Dedifferentiated amniotic fluid mesenchymal stem cell (primary cell): Measurements from ENCODE around the gene NPY4R2.
"Not testable (repeated sequence)": the region's sequence is repeated elsewhere in the genome, so short reads cannot be mapped to it uniquely, and the experiment has no call there.

Experiments
- DNase-seq: peaks from one replicate; pipeline ENCODE4 v3.0.0-alpha.2; 2016; ENCODE audit errors: extremely low spot score

NPY4R2 gene

DNA sequence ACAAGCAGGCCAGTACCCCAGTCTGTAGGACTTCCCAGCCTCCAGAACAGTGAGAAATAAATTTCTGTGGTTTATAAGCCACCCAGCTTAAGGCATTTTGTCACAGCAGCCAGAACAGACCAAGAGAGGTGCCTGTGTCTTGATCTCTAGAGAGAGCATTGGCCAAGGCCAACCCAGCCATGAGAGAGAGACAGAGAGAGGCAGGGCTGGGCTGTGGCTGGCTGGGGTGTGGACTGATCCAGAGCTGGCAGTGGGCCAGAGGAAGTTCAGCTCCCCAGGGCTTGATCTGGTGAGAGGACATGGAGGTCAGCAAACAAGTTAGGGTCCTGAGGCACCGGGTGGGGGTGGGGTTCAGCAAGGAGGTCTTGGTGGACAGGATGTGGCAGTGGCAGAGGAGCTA, 14.4 kb downstream of the NPY4R2 start:
- DNase-seq = not testable (repeated sequence)

DNA sequence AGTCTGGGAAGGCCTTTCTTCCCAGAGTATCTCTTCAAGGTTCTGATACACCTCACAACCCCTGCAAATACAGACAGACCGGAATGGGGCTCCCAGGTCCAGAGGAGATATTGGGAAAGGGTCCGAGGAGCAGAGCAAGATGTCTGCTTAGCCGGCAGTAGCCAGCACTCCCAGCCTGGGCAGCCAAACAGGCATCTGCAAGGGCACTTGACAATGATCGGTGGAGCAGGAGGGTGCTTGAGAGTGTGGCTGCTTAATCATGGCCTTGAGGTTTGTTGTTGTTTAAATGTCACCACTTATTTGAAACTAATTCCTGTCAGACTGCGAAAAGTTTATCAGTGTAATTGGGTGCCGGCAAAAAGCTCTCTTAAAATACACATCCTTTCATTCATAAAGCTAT, 15.0 kb downstream of the NPY4R2 start:
- DNase-seq = not testable (repeated sequence)

DNA sequence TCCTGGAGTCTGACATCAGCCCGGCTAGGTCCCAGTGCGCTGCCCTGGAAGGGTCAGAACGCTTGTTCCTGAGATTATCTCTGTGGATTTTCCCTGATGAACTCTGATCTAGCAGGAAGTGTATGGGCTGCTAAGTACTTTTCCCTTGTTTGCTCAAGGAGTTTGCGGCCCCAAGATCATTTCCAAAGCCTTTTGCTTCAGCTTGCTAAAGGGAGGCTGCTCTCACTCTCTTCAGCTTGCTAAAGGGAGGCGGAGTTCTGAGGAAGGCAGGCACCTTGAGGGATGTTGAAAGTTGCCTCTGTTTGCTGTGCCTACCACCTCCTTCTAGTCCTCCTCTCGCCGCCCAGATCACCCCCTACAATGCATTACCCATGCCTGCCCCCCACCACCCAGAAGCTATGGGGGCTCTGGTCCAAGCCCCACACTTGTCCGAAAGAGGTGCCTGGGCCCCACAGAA, 18.3 kb downstream of the NPY4R2 start:
- not testable (repeated sequence) for DNase-seq

DNA sequence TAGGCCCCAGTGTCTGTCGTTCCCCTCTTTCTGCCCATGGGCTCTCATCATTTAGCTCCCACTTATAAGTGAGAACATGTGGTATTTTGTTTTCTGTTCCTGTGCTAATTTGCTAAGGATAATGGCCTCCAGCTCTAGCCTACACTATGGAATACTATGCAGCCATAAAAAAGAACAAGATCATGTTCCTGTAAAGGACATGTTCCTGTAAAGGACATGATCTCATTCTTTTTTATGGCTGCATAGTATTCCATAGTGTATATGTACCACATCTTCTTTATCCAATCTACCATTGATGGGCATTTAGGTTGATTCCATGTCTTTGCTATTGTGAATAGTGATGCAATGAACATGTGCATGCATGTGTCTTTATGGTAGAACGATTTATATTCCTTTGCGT, 19.2 kb downstream of the NPY4R2 start:
- DNase-seq = not testable (repeated sequence)

DNA sequence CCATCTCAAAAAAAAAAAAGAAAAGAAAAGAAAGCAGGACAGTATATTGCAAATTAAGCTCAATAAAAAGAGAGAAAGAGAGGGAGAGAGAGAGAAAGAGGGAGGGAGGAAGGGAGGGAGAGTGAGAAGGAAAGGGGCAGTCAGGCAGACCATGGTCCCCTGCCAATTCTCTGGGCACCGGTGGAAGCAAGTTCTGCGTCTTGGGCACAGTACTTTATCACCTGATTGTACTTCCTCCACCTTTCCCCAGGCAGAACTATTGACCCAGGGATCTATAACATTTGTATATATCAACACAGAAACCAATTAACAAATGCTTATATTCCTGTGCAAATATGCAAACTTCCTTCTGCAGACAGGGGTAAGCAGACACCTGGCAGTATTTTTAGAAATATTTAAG, 22.4 kb downstream of the NPY4R2 start:
- DNase-seq = not testable (repeated sequence)

DNA sequence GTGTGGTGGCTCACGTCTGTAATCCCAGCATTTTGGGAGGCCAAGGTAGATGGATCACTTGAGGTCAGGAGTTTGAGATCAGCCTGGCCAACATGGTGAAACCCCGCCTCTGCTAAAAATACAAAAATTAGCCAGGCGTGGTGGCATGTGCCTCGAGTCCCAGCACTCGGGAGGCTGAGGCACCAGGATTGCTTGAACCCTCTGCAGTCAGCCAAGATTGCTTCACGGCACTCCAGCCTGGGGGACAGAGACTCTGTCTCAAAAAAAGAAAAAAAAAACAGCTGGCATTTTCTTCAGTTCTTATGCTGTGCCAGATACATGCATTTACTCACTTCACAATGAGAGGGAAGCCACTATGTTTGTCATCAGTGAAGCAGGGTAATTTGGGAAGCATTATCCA, 22.9 kb downstream of the NPY4R2 start:
- DNase-seq = not testable (repeated sequence)

DNA sequence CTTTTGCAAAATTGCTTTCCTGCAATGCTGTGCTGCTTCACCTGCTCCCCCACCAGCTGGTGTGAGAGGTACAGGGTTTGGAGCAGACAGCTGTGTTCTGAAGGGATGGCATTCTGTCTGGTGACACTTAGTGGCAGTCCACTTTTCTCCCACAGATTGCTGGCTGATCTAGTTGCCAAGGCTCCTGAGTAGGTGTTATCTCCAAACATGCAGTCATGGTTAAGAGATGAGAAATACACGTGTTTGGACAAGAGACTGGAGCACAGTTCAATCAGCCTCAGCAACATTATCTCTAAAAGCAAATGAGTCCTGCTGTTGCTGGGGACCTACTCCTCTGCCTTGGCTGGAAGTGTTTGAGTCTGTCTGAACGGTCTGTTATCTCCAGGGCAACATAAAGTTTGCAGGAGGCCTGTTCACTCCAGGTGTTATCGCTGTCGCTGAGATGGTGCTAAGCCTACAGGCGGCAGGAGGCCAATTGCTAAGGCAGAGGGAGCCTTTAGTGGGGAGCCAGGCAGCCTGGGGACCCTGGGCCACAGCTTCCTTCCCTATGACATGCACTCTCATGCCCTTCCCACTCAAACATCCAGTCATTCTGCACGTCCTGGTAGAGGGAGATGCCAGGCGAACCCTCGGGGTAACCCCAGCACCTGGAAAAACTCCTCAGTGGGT, 24.0 kb downstream of the NPY4R2 start:
- DNase-seq = not testable (repeated sequence)

DNA sequence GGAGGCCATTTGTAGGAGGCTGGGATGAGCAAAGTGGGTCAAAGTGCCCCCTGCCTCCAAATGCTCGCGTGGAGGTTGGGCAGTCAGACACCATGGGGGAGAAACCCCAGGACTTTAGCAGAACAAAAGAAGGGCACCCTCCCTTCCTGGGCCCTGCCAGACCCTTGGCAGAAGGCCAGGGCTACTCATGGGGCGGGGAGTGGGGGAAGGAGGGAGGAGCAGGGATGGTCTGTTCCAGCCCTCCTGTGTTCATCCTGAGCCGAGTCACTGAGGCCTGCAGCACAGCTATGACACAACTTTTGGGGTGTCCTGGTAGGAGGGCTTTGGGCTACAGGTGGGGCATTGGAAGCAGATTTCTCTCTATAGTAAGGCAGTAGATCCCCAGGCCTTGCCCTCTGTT, 24.9 kb downstream of the NPY4R2 start:
- DNase-seq = not testable (repeated sequence)

DNA sequence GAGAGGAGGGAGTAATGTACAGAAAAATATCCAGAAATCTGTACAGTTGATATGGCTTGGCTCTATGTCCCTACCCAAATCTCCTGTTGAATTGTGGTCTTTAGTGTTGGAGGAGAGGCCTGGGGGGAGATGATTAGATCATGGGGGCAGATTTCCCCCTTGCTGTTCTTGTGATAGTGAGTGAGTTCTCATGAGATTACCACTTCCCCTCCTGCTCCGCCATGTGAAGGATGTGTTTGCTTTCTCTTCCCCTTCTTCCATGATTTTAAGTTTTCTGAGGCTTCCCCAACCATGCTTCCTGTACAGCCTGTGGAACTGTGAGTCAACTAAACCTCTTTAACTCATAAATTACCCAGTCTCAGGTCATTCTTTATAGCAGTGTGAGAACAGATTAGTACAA, 29.0 kb downstream of the NPY4R2 start:
- not testable (repeated sequence) for DNase-seq

DNA sequence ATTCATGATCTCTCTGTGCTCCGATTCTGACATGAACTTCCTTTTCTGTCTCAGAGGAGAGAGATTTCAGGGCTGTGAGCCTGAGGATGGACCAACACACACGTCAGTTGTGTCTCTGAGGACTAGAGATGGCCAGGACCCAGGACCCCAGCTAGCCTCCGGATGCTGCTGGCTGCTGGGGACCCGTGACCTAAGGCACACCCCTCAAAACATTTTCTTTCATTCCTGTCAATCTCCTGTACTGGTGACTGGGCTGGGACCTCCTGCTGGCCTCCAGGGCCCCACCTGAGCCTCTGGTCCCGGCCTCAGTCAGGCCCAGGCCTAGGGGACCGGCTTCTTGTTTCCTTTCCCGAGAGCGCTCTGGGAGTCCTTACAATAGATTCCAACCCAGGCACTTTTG, 38.7 kb downstream of the NPY4R2 start:
- not testable (repeated sequence) for DNase-seq

DNA sequence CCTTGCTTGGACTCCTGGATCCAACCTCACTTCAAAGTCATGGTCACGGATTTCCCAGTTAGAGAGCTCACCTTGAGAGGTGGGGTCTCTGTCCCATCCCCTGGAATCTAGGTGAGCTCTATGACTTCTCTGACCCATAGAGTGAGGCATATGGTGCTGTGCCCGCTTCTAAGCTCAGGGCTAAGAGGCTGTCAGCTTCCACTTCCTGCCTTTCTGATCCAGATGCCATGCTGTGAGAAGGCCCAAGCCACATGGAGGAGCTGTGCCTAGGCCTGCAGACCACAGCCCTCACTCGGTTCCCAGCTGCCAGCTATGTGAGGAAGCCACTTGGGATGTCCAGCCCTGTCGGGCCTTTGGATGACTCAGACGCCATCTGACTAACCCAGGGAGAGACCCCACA, 41.2 kb downstream of the NPY4R2 start:
- not testable (repeated sequence) for DNase-seq

DNA sequence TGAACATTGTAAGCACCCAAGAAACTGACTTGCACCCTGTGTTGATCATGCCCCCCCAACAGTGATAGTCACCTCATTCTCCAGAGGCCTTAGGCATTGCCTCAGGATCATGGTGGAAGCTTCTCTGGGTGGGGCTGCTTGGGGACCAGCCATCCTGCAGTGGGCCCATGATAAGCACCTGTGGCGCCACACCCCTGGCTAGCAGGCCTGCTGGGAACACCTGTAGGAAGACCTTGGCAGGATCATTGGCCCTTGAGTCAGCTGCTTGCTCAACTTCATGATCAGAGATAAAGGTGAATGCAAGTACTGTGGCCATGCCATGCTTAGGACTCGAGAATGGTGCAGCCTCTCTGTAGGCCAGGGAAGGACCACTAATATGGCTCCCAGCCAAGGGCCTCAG, 42.2 kb downstream of the NPY4R2 start:
- DNase-seq = not testable (repeated sequence)

DNA sequence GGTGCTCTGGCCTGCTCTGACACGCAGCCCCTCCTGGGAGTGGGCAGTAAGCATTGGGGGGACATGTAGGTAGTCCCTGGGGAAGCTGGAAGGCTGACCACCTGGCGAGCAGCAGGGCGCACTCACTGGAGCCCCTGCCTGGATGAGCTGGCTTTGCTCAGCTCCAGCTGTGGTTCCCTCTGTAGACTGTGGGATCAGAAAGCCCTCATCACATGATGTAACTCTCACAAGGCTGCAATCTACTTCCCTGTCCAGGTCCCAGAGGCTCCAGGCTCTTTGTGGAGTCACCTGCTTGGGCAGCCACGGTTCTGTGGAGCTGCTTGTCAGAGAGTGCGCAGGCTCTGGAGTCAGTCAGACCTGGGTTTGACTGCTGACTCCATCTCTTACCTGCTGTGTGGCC, 44.3 kb downstream of the NPY4R2 start:
- DNase-seq = not testable (repeated sequence)

DNA sequence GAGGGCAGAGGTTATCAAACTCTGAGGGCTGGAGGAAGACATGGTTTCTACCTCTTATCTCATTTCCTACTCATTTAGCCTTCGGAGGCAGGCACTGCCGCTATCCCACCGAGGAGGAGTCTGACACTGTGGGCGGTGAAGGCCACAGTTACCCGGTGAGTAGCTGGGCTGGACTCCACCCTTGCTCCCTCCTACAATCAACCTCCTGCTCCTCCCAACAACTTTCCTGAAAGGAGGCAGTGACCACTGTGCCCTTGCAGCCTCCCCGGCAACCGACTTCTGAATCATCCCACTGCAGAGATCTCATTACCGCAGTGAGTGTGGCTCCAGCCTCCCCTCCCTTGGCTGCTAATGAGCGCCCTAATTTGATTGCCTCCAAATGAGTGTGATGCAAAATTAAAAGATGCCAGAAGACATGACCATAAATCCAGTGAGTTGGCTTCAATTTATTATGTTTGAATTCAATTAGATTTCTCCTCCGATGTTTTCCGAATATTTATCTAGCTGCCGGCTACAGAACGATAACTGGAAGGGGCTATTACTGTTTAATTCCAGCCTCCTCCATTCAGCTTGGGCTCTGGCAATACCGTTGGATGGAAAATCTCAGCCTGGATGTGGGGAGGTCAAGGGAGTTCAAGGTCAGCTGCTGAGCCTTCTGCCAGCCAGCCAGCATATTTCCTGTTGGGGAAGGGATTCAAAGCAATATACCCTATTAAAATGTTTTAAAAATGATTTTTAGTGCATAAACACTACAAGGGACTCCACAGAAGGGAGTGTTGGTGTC, 46.0 kb downstream of the NPY4R2 start:
- DNase-seq = not testable (repeated sequence)

DNA sequence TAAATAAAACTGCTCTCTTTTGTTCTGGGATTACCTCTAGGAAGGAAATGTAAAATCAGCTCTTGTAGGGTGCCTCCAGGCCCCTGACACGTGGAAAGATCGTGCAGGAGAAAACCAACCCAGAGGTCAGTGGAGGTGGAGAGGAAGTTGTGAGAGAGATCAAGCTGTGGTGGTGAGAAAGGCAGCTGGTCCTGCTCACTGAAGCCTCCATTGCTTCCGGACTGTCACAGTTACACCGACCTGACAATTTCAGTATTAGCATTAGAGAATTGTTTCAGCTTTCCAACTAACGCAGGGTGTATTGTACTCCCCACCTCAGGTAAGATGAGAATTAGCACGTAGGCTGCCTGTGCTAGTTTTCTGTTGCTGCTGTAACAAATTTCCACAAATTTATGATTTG, 50.5 kb downstream of the NPY4R2 start:
- not testable (repeated sequence) for DNase-seq

DNA sequence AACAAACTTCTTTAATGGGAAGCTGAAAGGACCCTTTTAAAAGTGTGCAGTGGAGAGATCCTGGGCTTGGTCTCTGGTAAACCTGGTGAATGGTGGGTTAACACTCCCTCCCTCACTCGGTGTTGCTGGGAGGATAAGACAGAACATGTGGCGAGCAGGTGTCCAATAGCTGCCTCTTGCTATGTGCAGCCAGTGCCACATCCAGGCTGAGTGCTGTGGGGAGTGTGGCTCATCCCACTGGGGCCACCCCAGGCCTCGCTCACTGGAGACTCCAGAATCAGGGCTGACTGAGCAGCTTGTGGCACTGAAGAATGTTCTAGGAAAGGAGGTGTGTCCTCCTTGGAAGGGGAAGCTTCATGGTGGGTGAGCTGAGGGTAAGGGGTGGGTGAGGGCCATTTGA, 51.6 kb downstream of the NPY4R2 start:
- DNase-seq = not testable (repeated sequence)

DNA sequence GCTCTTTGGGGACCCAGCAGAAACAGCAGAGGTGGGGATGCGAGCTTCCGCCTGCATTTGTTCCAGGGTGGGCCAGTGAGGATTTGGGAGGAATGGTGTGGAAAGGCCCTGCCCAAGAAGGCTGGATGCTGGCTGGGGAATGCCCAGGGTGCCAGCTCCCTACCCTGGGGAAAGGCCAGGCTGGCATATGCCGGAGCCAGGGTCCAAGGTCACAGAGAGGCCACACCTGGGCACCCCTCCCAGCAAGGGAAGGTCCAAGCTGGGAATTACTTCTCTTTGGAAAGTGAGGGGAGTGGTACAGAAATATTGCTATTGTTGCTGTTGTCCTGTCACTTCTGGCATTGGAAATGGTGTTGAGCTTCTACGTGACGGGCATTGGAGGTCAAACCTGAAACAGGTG, 53.1 kb downstream of the NPY4R2 start:
- DNase-seq = not testable (repeated sequence)

DNA sequence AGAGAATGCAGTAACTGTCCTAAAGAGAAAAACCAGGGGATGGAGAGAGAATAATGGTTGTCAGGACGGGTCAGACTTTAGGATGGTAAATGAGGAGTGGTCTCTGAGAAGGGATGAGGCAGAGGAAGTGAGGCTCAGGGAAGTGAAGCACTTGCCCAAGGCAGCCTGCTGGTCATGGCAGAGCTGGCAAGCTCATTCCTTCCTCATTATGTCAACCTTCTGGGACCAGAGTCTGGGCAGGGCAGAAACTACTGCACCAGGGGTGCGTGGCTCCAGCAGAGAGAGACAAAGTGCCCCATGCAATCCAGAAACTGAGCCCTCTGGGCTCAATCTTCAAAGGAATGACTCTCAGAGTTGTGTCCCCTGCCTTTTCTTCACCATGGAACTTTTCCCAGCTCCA, 53.6 kb downstream of the NPY4R2 start:
- not testable (repeated sequence) for DNase-seq
